Keratinocyte (primary cell): ENCODE measurements around the gene NPTX2. TPM values are rescaled to one million over a fixed set of nuclear protein-coding genes. Genes with fewer than 3 reads are reported as not detected.

Experiments used
- DNase-seq: peaks from one replicate; pipeline ENCODE4 v3.0.0-alpha.2; 2011; ENCODE audit warnings: low read depth, missing footprints, low spot score
- FAIRE-seq: peaks from 2 replicates; lab custom pipeline; 2011; peaks lifted over from hg19 to GRCh38; lab: Jason Lieb, UNC
- H2AFZ ChIP-seq: 2 replicates; pipeline ENCODE4 v1.6.0; 2012; ENCODE audit warnings: low read length, control low read depth, inconsistent platforms; ENCODE audit not compliant: control insufficient read depth
- H3K27ac ChIP-seq: 2 replicates; pipeline ENCODE4 v1.5.1; 2011; ENCODE audit warnings: low read length; ENCODE audit not compliant: control insufficient read depth, insufficient read depth
- H3K27me3 ChIP-seq: 3 replicates; pipeline ENCODE4 v1.6.0; 2011; ENCODE audit warnings: low read length; ENCODE audit not compliant: control insufficient read depth, insufficient read depth; ENCODE audit errors: extremely low read depth
- H3K36me3 ChIP-seq, 2 experiments: 2 replicates in 1 of 2; 3 replicates in 1 of 2; pipeline ENCODE4 v1.5.1; 2011; ENCODE audit warnings: low read length in 2 of 2, mild to moderate bottlenecking in 1 of 2; ENCODE audit not compliant: control insufficient read depth in 2 of 2, insufficient read depth in 2 of 2; ENCODE audit errors: extremely low read depth in 1 of 2
- H3K4me1 ChIP-seq: 3 replicates; pipeline ENCODE4 v1.5.1; 2011; ENCODE audit warnings: low read length; ENCODE audit not compliant: control insufficient read depth, insufficient read depth; ENCODE audit errors: extremely low read depth
- H3K4me2 ChIP-seq: 3 replicates; pipeline ENCODE4 v1.6.0; 2011; ENCODE audit warnings: low read depth, low read length; ENCODE audit not compliant: control insufficient read depth, insufficient read depth; ENCODE audit errors: extremely low read depth
- H3K4me3 ChIP-seq, 3 experiments: fragments of 200-600 bp in 1 of 3; sonication (generic) in 1 of 3; 2 replicates in 2 of 3; 3 replicates in 1 of 3; pipeline ENCODE4 v1.5.1; 2011 to 2016; ENCODE audit warnings: low read length in 3 of 3, mild to moderate bottlenecking in 3 of 3, control low read depth in 2 of 3, inconsistent platforms in 1 of 3, low read depth in 1 of 3, mixed read lengths in 1 of 3, mixed run types in 1 of 3, moderate library complexity in 1 of 3; ENCODE audit not compliant: control insufficient read depth in 2 of 3, insufficient read depth in 2 of 3; ENCODE audit errors: extremely low read depth in 1 of 3
- H3K79me2 ChIP-seq: 2 replicates; pipeline ENCODE4 v1.6.0; 2012; ENCODE audit warnings: low read length; ENCODE audit not compliant: control insufficient read depth, insufficient read depth
- H3K9ac ChIP-seq: 3 replicates; pipeline ENCODE4 v1.6.0; 2011; ENCODE audit warnings: low read length; ENCODE audit not compliant: control insufficient read depth, insufficient read depth; ENCODE audit errors: extremely low read depth
- H3K9me1 ChIP-seq: 3 replicates; pipeline ENCODE4 v1.6.0; 2011; ENCODE audit warnings: low read length; ENCODE audit not compliant: control insufficient read depth, insufficient read depth; ENCODE audit errors: extremely low read depth
- H3K9me3 ChIP-seq: 2 replicates; pipeline ENCODE4 v1.5.1; 2012; ENCODE audit warnings: low read depth, low read length; ENCODE audit not compliant: control insufficient read depth
- H4K20me1 ChIP-seq: 3 replicates; pipeline ENCODE4 v1.6.0; 2011; ENCODE audit warnings: low read length; ENCODE audit not compliant: control insufficient read depth, insufficient read depth; ENCODE audit errors: extremely low read depth
- EZH2 ChIP-seq: IDR thresholded peaks from one replicate; pipeline ENCODE4 v1.6.1; 2012; ENCODE audit warnings: inconsistent platforms, mild to moderate bottlenecking, low read length, moderate library complexity
- dilution Hi-C: fragments of 300-500 bp; cut with MboI; formaldehyde crosslinking; loops from one replicate; pipeline ENCODE4 v1.7.0; 2020; ENCODE audit warnings: low sequenced_read_pairs; ENCODE audit not compliant: extremely low pct_ligation_motif_present
- polyA plus RNA-seq, 5 experiments: library from polyadenylated mRNA; depleted of rRNA in 3 of 5; stranded (reverse) in 3 of 5; stranded (forward) in 1 of 5; unstranded in 1 of 5; fragments of >200 nt; gene quantifications; 1 replicate in 1 of 5; 2 replicates in 3 of 5; 3 replicates in 1 of 5; pipeline versions ENCODE4 v1.2.1 to v1.2.3, GENCODE V29; 2011 to 2012; ENCODE audit warnings: missing spikeins in 2 of 5, low read depth in 1 of 5, low replicate concordance in 1 of 5
- TF ChIP-seq, protein P1 (sequence below), 3 experiments: IDR thresholded peaks in 1 of 3; conservative IDR thresholded peaks in 1 of 3; optimal IDR thresholded peaks in 1 of 3; 2 replicates in 2 of 3; 3 replicates in 1 of 3; pipeline versions ENCODE3 to v1.5.1; 2011; ENCODE audit warnings: low read length in 3 of 3, mild to moderate bottlenecking in 3 of 3, moderate library complexity in 2 of 3, control low read depth in 1 of 3, inconsistent platforms in 1 of 3; ENCODE audit not compliant: insufficient read depth in 2 of 3; ENCODE audit errors: extremely low read depth in 1 of 3

The NPTX2 gene
- polyA plus RNA-seq, 1 donor (not counting 4 experiments of a cell fraction or from before 2014, with no cell fraction given) = not detected

GRCh38 chr7:98641646-98642500 lies 24.8 kb downstream of the NPTX2 start:
- Histone ChIP-seq H2AFZ (no peak overlapping the region), H3K4me1 (no peaks in the 10 kb centered on the region), H3K9me3 (no peaks in the 10 kb centered on the region), H3K4me3 (no peak overlapping the region), H3K27ac (no peak overlapping the region), H3K4me2 (no peak overlapping the region), H3K79me2 (no peaks in the 10 kb centered on the region), H3K36me3 (no peaks in the 10 kb centered on the region), H3K9me1 (no peaks in the 10 kb centered on the region), H3K27me3 (no peaks in the 10 kb centered on the region), H4K20me1 (no peaks in the 10 kb centered on the region), H3K9ac (no peak overlapping the region)
- dilution Hi-C loops = no loop called here
- TF ChIP-seq, protein P1, sequence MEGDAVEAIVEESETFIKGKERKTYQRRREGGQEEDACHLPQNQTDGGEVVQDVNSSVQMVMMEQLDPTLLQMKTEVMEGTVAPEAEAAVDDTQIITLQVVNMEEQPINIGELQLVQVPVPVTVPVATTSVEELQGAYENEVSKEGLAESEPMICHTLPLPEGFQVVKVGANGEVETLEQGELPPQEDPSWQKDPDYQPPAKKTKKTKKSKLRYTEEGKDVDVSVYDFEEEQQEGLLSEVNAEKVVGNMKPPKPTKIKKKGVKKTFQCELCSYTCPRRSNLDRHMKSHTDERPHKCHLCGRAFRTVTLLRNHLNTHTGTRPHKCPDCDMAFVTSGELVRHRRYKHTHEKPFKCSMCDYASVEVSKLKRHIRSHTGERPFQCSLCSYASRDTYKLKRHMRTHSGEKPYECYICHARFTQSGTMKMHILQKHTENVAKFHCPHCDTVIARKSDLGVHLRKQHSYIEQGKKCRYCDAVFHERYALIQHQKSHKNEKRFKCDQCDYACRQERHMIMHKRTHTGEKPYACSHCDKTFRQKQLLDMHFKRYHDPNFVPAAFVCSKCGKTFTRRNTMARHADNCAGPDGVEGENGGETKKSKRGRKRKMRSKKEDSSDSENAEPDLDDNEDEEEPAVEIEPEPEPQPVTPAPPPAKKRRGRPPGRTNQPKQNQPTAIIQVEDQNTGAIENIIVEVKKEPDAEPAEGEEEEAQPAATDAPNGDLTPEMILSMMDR (optimal IDR thresholded peaks at IDR 0.05 in 1 of 3, IDR thresholded peaks at IDR 0.05 in 1 of 3, conservative IDR thresholded peaks at IDR 0.05 in 1 of 3; ENCODE audit: extremely low read depth in 1 of 3, insufficient read depth in 2 of 3, low read length in 3 of 3) = no peak
- no peak for TF ChIP-seq EZH2
- DNase-seq (no peak), FAIRE-seq (no peak)

- Histone ChIP-seq H3K4me3 (no peak overlapping the region), H3K27ac (no peak overlapping the region), H4K20me1 (no peaks in the 10 kb centered on the region), H3K4me1 (no peaks in the 10 kb centered on the region), H3K79me2 (no peaks in the 10 kb centered on the region), H3K4me2 (no peak overlapping the region), H2AFZ (no peak overlapping the region), H3K9me3 (no peaks in the 10 kb centered on the region), H3K36me3 (no peaks in the 10 kb centered on the region), H3K27me3 (no peaks in the 10 kb centered on the region), H3K9ac (no peak overlapping the region), H3K9me1 (no peaks in the 10 kb centered on the region)
- dilution Hi-C loops = no loop called here
- FAIRE-seq (no peak), DNase-seq (no peak)
- TF ChIP-seq EZH2 = no peak
- TF ChIP-seq, protein P1 (optimal IDR thresholded peaks at IDR 0.05 in 1 of 3, IDR thresholded peaks at IDR 0.05 in 1 of 3, conservative IDR thresholded peaks at IDR 0.05 in 1 of 3; ENCODE audit: extremely low read depth in 1 of 3, insufficient read depth in 2 of 3, low read length in 3 of 3) = no peak
Observed at GRCh38 chr7:98643236-98643985, 26.3 kb downstream of the NPTX2 start.
